Measurements from ENCODE around the gene GPR65.

Gene GPR65

GRCh38 chr14:88063811-88064210, 58.9 kb downstream of the GPR65 start (continued):
- TF ChIP-seq SETDB1 (IDR thresholded peaks at IDR 0.05; ENCODE audit: insufficient read length, low read length) (no peak), ZNF174 (tag by site-specific recombination; IDR thresholded peaks at IDR 0.05) (no peak), ZNF16 (tag by site-specific recombination; IDR thresholded peaks at IDR 0.05; ENCODE audit: low read depth) (no peak), ZNF785 (tag by site-specific recombination; IDR thresholded peaks at IDR 0.05) (no peak)
